HCT116 (cell line): ENCODE measurements around the gene MYL4.

Experiments used
- CTCF ChIP-seq, 3 experiments: fragments of 200-600 bp in 1 of 3; sonication (generic) in 1 of 3; IDR thresholded peaks in 2 of 3; conservative IDR thresholded peaks in 1 of 3; 2 replicates each; pipeline ENCODE4 v1.5.1; 2012 to 2017; ENCODE audit warnings: low read depth in 2 of 3, low read length in 2 of 3, antibody characterized with exemption in 1 of 3, borderline replicate concordance in 1 of 3, control low read depth in 1 of 3, mild to moderate bottlenecking in 1 of 3, mixed read lengths in 1 of 3, mixed run types in 1 of 3, moderate library complexity in 1 of 3; ENCODE audit not compliant: insufficient read depth in 1 of 3
- EGR1 ChIP-seq: IDR thresholded peaks from 2 replicates; pipeline ENCODE4 v1.6.1; 2012; ENCODE audit warnings: low read depth
- EZH2 ChIP-seq: fragments of 200-600 bp; sonication (generic); IDR thresholded peaks from 2 replicates; pipeline ENCODE4 v1.6.1; 2017; ENCODE audit warnings: antibody characterized with exemption, mixed run types
- EZH2phosphoT487 ChIP-seq: fragments of 200-600 bp; IDR thresholded peaks from 2 replicates; pipeline ENCODE4 v1.6.1; 2018; ENCODE audit warnings: antibody characterized with exemption, borderline replicate concordance
- JUND ChIP-seq: IDR thresholded peaks from 2 replicates; pipeline ENCODE4 v1.6.1; 2012
- POLR2A ChIP-seq: IDR thresholded peaks from 2 replicates; pipeline ENCODE4 v1.7.0; 2011; ENCODE audit warnings: borderline replicate concordance; ENCODE audit not compliant: insufficient read depth, insufficient read length; ENCODE audit errors: extremely low read depth
- POLR2AphosphoS5 ChIP-seq: IDR thresholded peaks from 2 replicates; pipeline ENCODE4 v1.6.1; 2011; ENCODE audit warnings: mild to moderate bottlenecking, low read depth, low read length, moderate library complexity
- RAD21 ChIP-seq: IDR thresholded peaks from 2 replicates; pipeline ENCODE4 v1.6.1; 2012; ENCODE audit warnings: low read depth, mild to moderate bottlenecking
- REST ChIP-seq: IDR thresholded peaks from 2 replicates; pipeline ENCODE4 v1.6.1; 2012; ENCODE audit warnings: low read depth
- SP1 ChIP-seq: IDR thresholded peaks from 2 replicates; pipeline ENCODE4 v1.6.1; 2012; ENCODE audit warnings: low read depth
- SRF ChIP-seq: IDR thresholded peaks from 2 replicates; pipeline ENCODE4 v1.6.1; 2012; ENCODE audit warnings: low read depth
- YY1 ChIP-seq: IDR thresholded peaks from 2 replicates; pipeline ENCODE4 v1.6.1; 2011; ENCODE audit warnings: low read length, low read depth, moderate library complexity, mild to moderate bottlenecking; ENCODE audit not compliant: insufficient replicate concordance; ENCODE audit errors: extremely low read depth
- ZBTB33 ChIP-seq: IDR thresholded peaks from 2 replicates; pipeline ENCODE4 v1.6.1; 2011; ENCODE audit warnings: mild to moderate bottlenecking, low read length, moderate library complexity; ENCODE audit not compliant: insufficient replicate concordance; ENCODE audit errors: extremely low read depth

GRCh38 chr17:47252766-47253512, 43.8 kb downstream of the MYL4 start:
- TF ChIP-seq POLR2AphosphoS5 = no peak
- no peak for TF ChIP-seq POLR2A
- TF ChIP-seq EZH2 = no peak
- TF ChIP-seq SP1 = no peak
- TF ChIP-seq CTCF (IDR thresholded peaks at IDR 0.05 in 2 of 3, conservative IDR thresholded peaks at IDR 0.05 in 1 of 3; ENCODE audit: borderline replicate concordance in 1 of 3, insufficient read depth in 1 of 3, low read depth in 2 of 3, low read length in 2 of 3) = no peak
- no peak for TF ChIP-seq REST
- no peak for TF ChIP-seq EZH2phosphoT487
- TF ChIP-seq RAD21 = no peak
- no peak for TF ChIP-seq SRF
- no peak for TF ChIP-seq JUND
- no peak for TF ChIP-seq ZBTB33
- no peak for TF ChIP-seq YY1
- no peak for TF ChIP-seq EGR1
